ENCODE data around the gene FMN1.

Gene FMN1

GRCh38 chr15:32859251-32859650 is 335.3 kb downstream of the FMN1 start:
- ChIA-PET POLR2A (no interaction called here), CTCF (no interaction called here)
- Histone ChIP-seq H3K36me3 (ENCODE audit: control insufficient read depth in 4 of 4, insufficient read depth in 4 of 4, low read length in 3 of 4) (no peaks in the 10 kb centered on the region), H3K4me1 (ENCODE audit: control extremely low read depth in 1 of 4, control insufficient read depth in 4 of 4, insufficient read depth in 4 of 4, low read length in 3 of 4) (peaks cover 0 to 7% (median 1%) of the 10 kb centered on the region in 4 experiments), H3K4me3 (ENCODE audit: control insufficient read depth in 1 of 7, extremely low read depth in 1 of 7, insufficient read depth in 4 of 7, low read depth in 2 of 7, low read length in 6 of 7) (no peak overlapping the region), H3K27ac (ENCODE audit: insufficient read depth in 1 of 2, low read depth in 1 of 2, low read length in 2 of 2, poor library complexity in 1 of 2, severe bottlenecking in 2 of 2) (no peak overlapping the region), H3K9me3 (ENCODE audit: control extremely low read depth in 1 of 5, control insufficient read depth in 4 of 5, insufficient read depth in 2 of 5, low read depth in 1 of 5, low read length in 4 of 5) (no peaks in the 10 kb centered on the region), H3K27me3 (replicated peaks in 2 of 5; ENCODE audit: control insufficient read depth in 4 of 5, insufficient read depth in 5 of 5, low read length in 4 of 5) (no peaks in the 10 kb centered on the region)
- WGBS (ENCODE audit: insufficient coverage): 100% methylated on average over 1 of the region's 3 CpGs
- DNase-seq: no peak

GRCh38 chr15:32857732-32858131 is 336.8 kb downstream of the FMN1 start:
- 100% methylated on average over 2 of the region's 2 CpGs for WGBS (ENCODE audit: insufficient coverage)
- CTCF ChIA-PET: no interaction called here
- Histone ChIP-seq H3K4me3 (ENCODE audit: control insufficient read depth in 1 of 7, extremely low read depth in 1 of 7, insufficient read depth in 4 of 7, low read depth in 2 of 7, low read length in 6 of 7) (no peak overlapping the region), H3K27ac (ENCODE audit: insufficient read depth in 1 of 2, low read depth in 1 of 2, low read length in 2 of 2, poor library complexity in 1 of 2, severe bottlenecking in 2 of 2) (no peak overlapping the region), H3K9me3 (ENCODE audit: control extremely low read depth in 1 of 5, control insufficient read depth in 4 of 5, insufficient read depth in 2 of 5, low read depth in 1 of 5, low read length in 4 of 5) (no peaks in the 10 kb centered on the region), H3K36me3 (ENCODE audit: control insufficient read depth in 4 of 4, insufficient read depth in 4 of 4, low read length in 3 of 4) (no peaks in the 10 kb centered on the region), H3K27me3 (replicated peaks in 2 of 5; ENCODE audit: control insufficient read depth in 4 of 5, insufficient read depth in 5 of 5, low read length in 4 of 5) (no peaks in the 10 kb centered on the region), H3K4me1 (ENCODE audit: control extremely low read depth in 1 of 4, control insufficient read depth in 4 of 4, insufficient read depth in 4 of 4, low read length in 3 of 4) (peaks cover 0 to 2% (median 1%) of the 10 kb centered on the region in 4 experiments)
- DNase-seq: no peak
- POLR2A ChIA-PET: no interaction called here

- CTCF ChIA-PET: no interaction called here
- Histone ChIP-seq H3K27ac (ENCODE audit: insufficient read depth in 1 of 2, low read depth in 1 of 2, low read length in 2 of 2, poor library complexity in 1 of 2, severe bottlenecking in 2 of 2) (no peak overlapping the region), H3K4me1 (ENCODE audit: control extremely low read depth in 1 of 4, control insufficient read depth in 4 of 4, insufficient read depth in 4 of 4, low read length in 3 of 4) (peaks cover 0 to under 1% (median under 1%) of the 10 kb centered on the region in 4 experiments), H3K9me3 (ENCODE audit: control extremely low read depth in 1 of 5, control insufficient read depth in 4 of 5, insufficient read depth in 2 of 5, low read depth in 1 of 5, low read length in 4 of 5) (no peaks in the 10 kb centered on the region), H3K4me3 (ENCODE audit: control insufficient read depth in 1 of 7, extremely low read depth in 1 of 7, insufficient read depth in 4 of 7, low read depth in 2 of 7, low read length in 6 of 7) (no peak overlapping the region), H3K27me3 (replicated peaks in 2 of 5; ENCODE audit: control insufficient read depth in 4 of 5, insufficient read depth in 5 of 5, low read length in 4 of 5) (no peaks in the 10 kb centered on the region), H3K36me3 (ENCODE audit: control insufficient read depth in 4 of 4, insufficient read depth in 4 of 4, low read length in 3 of 4) (no peaks in the 10 kb centered on the region)
- POLR2A ChIA-PET: no interaction called here
- WGBS (ENCODE audit: insufficient coverage): 100% methylated on average over 4 of the region's 4 CpGs
- DNase-seq: no peak
Measured at GRCh38 chr15:32856753-32857152, 337.8 kb downstream of the FMN1 start.

- H3K36me3 ChIP-seq (ENCODE audit: control insufficient read depth in 4 of 4, insufficient read depth in 4 of 4, low read length in 3 of 4): no peaks in the 10 kb centered on the region
- ChIA-PET CTCF (no interaction called here), POLR2A (no interaction called here)
- no peaks in the 10 kb centered on the region for H3K9me3 ChIP-seq (ENCODE audit: control extremely low read depth in 1 of 5, control insufficient read depth in 4 of 5, insufficient read depth in 2 of 5, low read depth in 1 of 5, low read length in 4 of 5)
- no peak overlapping the region for H3K4me3 ChIP-seq (ENCODE audit: control insufficient read depth in 1 of 7, extremely low read depth in 1 of 7, insufficient read depth in 4 of 7, low read depth in 2 of 7, low read length in 6 of 7)
- no peaks in the 10 kb centered on the region for H3K4me1 ChIP-seq (ENCODE audit: control extremely low read depth in 1 of 4, control insufficient read depth in 4 of 4, insufficient read depth in 4 of 4, low read length in 3 of 4)
- no peaks in the 10 kb centered on the region for H3K27me3 ChIP-seq (replicated peaks in 2 of 5; ENCODE audit: control insufficient read depth in 4 of 5, insufficient read depth in 5 of 5, low read length in 4 of 5)
- DNase-seq: no peak
- H3K27ac ChIP-seq (ENCODE audit: insufficient read depth in 1 of 2, low read depth in 1 of 2, low read length in 2 of 2, poor library complexity in 1 of 2, severe bottlenecking in 2 of 2): no peak overlapping the region
Measured at GRCh38 chr15:32855942-32856341, 338.6 kb downstream of the FMN1 start.

GRCh38 chr15:32853592-32853991 is 340.9 kb downstream of the FMN1 start:
- H3K36me3 ChIP-seq (ENCODE audit: control insufficient read depth in 4 of 4, insufficient read depth in 4 of 4, low read length in 3 of 4): no peaks in the 10 kb centered on the region
- 100% methylated on average over 1 of the region's 3 CpGs for WGBS (ENCODE audit: insufficient coverage)
- ChIA-PET CTCF (no interaction called here), POLR2A (no interaction called here)
- H3K4me1 ChIP-seq (ENCODE audit: control extremely low read depth in 1 of 4, control insufficient read depth in 4 of 4, insufficient read depth in 4 of 4, low read length in 3 of 4): no peaks in the 10 kb centered on the region
- no peak overlapping the region for H3K4me3 ChIP-seq (ENCODE audit: control insufficient read depth in 1 of 7, extremely low read depth in 1 of 7, insufficient read depth in 4 of 7, low read depth in 2 of 7, low read length in 6 of 7)
- no peak overlapping the region for H3K27ac ChIP-seq (ENCODE audit: insufficient read depth in 1 of 2, low read depth in 1 of 2, low read length in 2 of 2, poor library complexity in 1 of 2, severe bottlenecking in 2 of 2)
- H3K27me3 ChIP-seq (replicated peaks in 2 of 5; ENCODE audit: control insufficient read depth in 4 of 5, insufficient read depth in 5 of 5, low read length in 4 of 5): no peaks in the 10 kb centered on the region
- H3K9me3 ChIP-seq (ENCODE audit: control extremely low read depth in 1 of 5, control insufficient read depth in 4 of 5, insufficient read depth in 2 of 5, low read depth in 1 of 5, low read length in 4 of 5): no peaks in the 10 kb centered on the region
- DNase-seq: no peak

GRCh38 chr15:32852771-32853170 is 341.7 kb downstream of the FMN1 start:
- Histone ChIP-seq H3K27ac (ENCODE audit: insufficient read depth in 1 of 2, low read depth in 1 of 2, low read length in 2 of 2, poor library complexity in 1 of 2, severe bottlenecking in 2 of 2) (no peak overlapping the region), H3K4me3 (ENCODE audit: control insufficient read depth in 1 of 7, extremely low read depth in 1 of 7, insufficient read depth in 4 of 7, low read depth in 2 of 7, low read length in 6 of 7) (no peak overlapping the region), H3K9me3 (ENCODE audit: control extremely low read depth in 1 of 5, control insufficient read depth in 4 of 5, insufficient read depth in 2 of 5, low read depth in 1 of 5, low read length in 4 of 5) (no peaks in the 10 kb centered on the region), H3K27me3 (replicated peaks in 2 of 5; ENCODE audit: control insufficient read depth in 4 of 5, insufficient read depth in 5 of 5, low read length in 4 of 5) (no peaks in the 10 kb centered on the region), H3K4me1 (ENCODE audit: control extremely low read depth in 1 of 4, control insufficient read depth in 4 of 4, insufficient read depth in 4 of 4, low read length in 3 of 4) (no peaks in the 10 kb centered on the region), H3K36me3 (ENCODE audit: control insufficient read depth in 4 of 4, insufficient read depth in 4 of 4, low read length in 3 of 4) (no peaks in the 10 kb centered on the region)
- DNase-seq: no peak
- ChIA-PET POLR2A (no interaction called here), CTCF (no interaction called here)
- WGBS (ENCODE audit: insufficient coverage): 91% methylated on average over 2 of the region's 3 CpGs

- no peak for DNase-seq
- Histone ChIP-seq H3K27me3 (replicated peaks in 2 of 5; ENCODE audit: control insufficient read depth in 4 of 5, insufficient read depth in 5 of 5, low read length in 4 of 5) (no peaks in the 10 kb centered on the region), H3K27ac (ENCODE audit: insufficient read depth in 1 of 2, low read depth in 1 of 2, low read length in 2 of 2, poor library complexity in 1 of 2, severe bottlenecking in 2 of 2) (no peak overlapping the region), H3K4me3 (ENCODE audit: control insufficient read depth in 1 of 7, extremely low read depth in 1 of 7, insufficient read depth in 4 of 7, low read depth in 2 of 7, low read length in 6 of 7) (no peak overlapping the region), H3K4me1 (ENCODE audit: control extremely low read depth in 1 of 4, control insufficient read depth in 4 of 4, insufficient read depth in 4 of 4, low read length in 3 of 4) (no peaks in the 10 kb centered on the region), H3K36me3 (ENCODE audit: control insufficient read depth in 4 of 4, insufficient read depth in 4 of 4, low read length in 3 of 4) (no peaks in the 10 kb centered on the region), H3K9me3 (ENCODE audit: control extremely low read depth in 1 of 5, control insufficient read depth in 4 of 5, insufficient read depth in 2 of 5, low read depth in 1 of 5, low read length in 4 of 5) (no peaks in the 10 kb centered on the region)
- CTCF ChIA-PET: no interaction called here
- POLR2A ChIA-PET: no interaction called here
- WGBS (ENCODE audit: insufficient coverage): 100% methylated on average over 3 of the region's 4 CpGs
Measured at GRCh38 chr15:32852017-32852416, 342.5 kb downstream of the FMN1 start.

- no peak overlapping the region for H3K4me3 ChIP-seq (ENCODE audit: control insufficient read depth in 1 of 7, extremely low read depth in 1 of 7, insufficient read depth in 4 of 7, low read depth in 2 of 7, low read length in 6 of 7)
- H3K27ac ChIP-seq (ENCODE audit: insufficient read depth in 1 of 2, low read depth in 1 of 2, low read length in 2 of 2, poor library complexity in 1 of 2, severe bottlenecking in 2 of 2): no peak overlapping the region
- 100% methylated on average over 1 of the region's 5 CpGs for WGBS (ENCODE audit: insufficient coverage)
- CTCF ChIA-PET: no interaction called here
- no peak for DNase-seq
- no peaks in the 10 kb centered on the region for H3K9me3 ChIP-seq (ENCODE audit: control extremely low read depth in 1 of 5, control insufficient read depth in 4 of 5, insufficient read depth in 2 of 5, low read depth in 1 of 5, low read length in 4 of 5)
- H3K4me1 ChIP-seq (ENCODE audit: control extremely low read depth in 1 of 4, control insufficient read depth in 4 of 4, insufficient read depth in 4 of 4, low read length in 3 of 4): no peaks in the 10 kb centered on the region
- POLR2A ChIA-PET: no interaction called here
- H3K36me3 ChIP-seq (ENCODE audit: control insufficient read depth in 4 of 4, insufficient read depth in 4 of 4, low read length in 3 of 4): no peaks in the 10 kb centered on the region
- H3K27me3 ChIP-seq (replicated peaks in 2 of 5; ENCODE audit: control insufficient read depth in 4 of 5, insufficient read depth in 5 of 5, low read length in 4 of 5): no peaks in the 10 kb centered on the region
Measured at GRCh38 chr15:32851572-32851971, 342.9 kb downstream of the FMN1 start.
